Stimulated activated CD8-positive, alpha-beta memory T cell treated with anti-CD3 and anti-CD28 coated beads, Interleukin-12 subunit alpha, Interleukin-12 subunit beta, amount 100 ng/mL, for 1 hour (primary cell): Measurements from ENCODE around the gene MXRA8.
A peak's percentile ranks its signal among the peaks of the same experiment; 100 is the strongest.
"Not testable (repeated sequence)": the region's sequence is repeated elsewhere in the genome, so short reads cannot be mapped to it uniquely, and the experiment has no call there.

ENCODE experiments used
- DNase-seq: peaks from one replicate; pipeline ENCODE4 v3.0.0-alpha.2; 2020; ENCODE audit warnings: low read depth

The MXRA8 gene

GRCh38 chr1:1320666-1321448, 37.5 kb downstream of the MXRA8 start:
- no peak for DNase-seq

DNA sequence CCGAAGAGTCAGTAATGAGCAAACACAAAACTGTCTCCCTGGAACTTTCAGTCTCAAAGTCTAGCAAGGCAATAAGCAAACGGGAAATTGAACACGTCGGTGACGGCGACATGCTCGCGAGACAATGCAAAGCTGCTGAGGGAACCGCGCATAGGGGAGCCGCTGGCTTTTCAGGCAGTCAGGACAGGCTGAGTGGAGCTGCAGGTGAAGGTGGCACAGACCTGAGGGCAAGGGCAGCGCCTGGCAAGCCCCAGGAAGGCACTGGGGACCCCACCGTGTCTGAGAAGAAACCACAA, 38.8 kb downstream of the MXRA8 start:
- DNase-seq = no peak

- no peak for DNase-seq
These were observed 39.3 kb downstream of the MXRA8 start for GRCh38 chr1:1318777-1319645.

DNA sequence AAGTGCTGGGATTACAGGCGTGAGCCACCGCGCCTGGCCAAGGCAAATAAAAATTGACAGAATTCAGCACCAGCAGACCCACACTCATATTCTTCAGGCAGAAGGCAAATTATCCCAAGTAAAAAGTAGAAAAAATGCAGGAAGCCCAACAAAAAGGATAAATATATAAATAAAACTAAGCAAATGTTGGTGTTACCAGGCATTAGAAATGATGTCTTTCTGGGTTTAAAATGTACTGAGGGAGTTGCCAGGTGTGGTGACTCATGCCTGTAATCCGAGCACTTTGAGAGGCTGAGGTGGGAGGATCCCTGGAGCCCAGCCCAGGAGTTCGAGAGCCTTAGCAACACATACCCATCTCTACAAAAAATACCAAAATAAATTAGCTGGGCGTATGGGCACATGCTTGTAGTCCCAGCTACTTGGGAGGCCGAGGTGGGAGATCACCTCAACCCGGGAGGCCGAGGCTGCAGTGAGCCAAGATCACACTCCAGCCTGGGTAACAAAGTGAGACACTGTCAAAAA, 40.2 kb downstream of the MXRA8 start:
- DNase-seq = no peak

- no peak for DNase-seq
These were observed 40.9 kb downstream of the MXRA8 start for GRCh38 chr1:1317420-1317819.

GRCh38 chr1:1316199-1316598, 42.2 kb downstream of the MXRA8 start:
- DNase-seq = not testable (repeated sequence)

DNA sequence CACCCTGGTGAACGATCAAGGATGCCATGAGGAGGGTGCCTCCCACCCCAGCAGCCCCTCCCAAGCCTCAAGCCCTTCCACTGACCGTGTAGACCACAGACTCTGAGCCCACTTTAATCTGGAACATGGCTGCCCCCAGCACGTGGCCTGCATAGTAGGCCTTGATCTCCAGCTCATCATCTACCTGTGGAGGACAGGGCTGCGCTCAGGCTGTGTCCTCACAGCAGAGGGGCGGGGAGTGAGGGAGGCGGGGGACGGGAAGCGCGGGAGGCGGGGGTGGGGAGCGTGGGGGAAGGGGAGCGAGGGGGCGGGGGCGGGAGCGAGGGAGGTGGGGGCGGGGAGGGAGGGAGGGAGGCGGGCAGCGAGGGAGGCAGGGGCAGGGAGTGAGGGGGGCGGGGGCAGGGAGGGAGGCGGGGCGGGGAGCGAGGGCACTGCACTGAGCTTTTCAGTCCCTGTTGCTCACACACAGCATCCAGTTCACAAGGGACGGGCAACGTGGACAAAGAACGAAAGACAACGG, 42.9 kb downstream of the MXRA8 start:
- DNase-seq = no peak

DNA sequence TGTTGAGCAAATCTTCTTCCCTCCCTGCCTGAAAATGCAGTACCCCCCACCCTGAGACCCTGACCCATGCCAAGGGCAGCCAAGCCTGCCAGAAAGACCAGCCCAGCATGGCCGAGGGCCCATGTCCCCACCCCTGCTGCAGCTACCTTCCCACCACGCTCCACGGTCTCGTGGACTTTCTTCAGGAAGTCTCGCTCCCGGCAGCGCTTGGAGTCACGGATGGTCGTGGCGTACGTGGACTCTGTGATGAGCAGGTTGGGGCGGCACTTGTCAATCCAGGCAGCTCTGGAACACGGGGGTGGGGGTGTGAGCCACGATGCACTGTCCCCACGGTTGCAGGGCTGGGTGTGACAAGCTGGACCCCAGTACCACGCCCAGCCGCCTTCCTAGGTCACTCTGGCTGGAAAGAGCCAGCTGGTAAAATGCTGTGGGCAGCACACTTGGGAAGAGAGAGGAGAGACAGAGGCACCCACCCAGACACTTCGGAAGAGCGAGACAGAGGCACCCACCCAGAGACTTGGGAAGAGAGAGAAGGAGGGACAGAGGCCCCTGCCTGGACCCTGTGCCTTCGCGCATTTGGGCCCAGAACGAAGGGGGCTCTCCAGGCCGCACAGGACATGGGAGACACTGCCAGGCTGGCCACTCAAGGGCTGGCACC, 43.5 kb downstream of the MXRA8 start:
- no peak for DNase-seq

- no peak for DNase-seq
These were observed 44.1 kb downstream of the MXRA8 start for GRCh38 chr1:1314237-1314586.

DNA sequence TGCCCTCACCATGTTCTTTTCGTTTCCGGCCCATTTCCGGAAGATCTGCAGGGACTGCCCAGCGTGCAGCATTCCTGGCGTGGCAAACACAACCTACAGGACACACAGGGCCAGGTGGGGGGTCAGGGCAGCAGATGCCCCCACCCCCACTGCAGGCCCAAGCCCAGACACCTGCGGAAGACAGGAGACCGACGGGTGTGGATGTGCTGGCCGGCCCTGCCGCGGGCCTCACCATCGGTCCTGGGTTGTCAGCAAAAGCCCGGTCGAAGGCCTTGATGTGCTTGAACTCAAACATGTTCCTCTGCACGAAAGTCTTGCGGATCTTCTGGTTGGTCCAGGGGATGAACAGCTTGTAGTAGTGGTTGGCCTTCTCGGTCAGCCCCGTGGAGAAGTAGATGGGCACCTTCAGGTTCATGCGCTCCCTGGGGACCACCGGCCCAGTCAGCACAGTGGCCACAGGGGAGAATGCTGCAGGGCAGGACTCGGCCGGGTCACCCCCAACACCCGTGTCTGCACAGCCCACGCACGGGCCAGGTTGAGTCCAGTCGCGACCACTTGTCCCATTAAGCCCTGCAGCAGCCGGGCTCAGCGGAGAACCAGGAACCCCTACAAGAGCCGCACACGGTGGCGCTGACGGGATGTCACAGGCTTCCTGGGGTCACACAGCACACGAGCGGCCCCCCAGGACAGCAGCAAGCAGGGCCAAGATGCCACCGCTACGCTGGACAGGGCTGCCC, 44.7 kb downstream of the MXRA8 start:
- no peak for DNase-seq

GRCh38 chr1:1312450-1313314, 45.7 kb downstream of the MXRA8 start:
- no peak for DNase-seq

- DNase-seq = no peak
These were observed 46.9 kb downstream of the MXRA8 start for GRCh38 chr1:1311107-1312104.

DNA sequence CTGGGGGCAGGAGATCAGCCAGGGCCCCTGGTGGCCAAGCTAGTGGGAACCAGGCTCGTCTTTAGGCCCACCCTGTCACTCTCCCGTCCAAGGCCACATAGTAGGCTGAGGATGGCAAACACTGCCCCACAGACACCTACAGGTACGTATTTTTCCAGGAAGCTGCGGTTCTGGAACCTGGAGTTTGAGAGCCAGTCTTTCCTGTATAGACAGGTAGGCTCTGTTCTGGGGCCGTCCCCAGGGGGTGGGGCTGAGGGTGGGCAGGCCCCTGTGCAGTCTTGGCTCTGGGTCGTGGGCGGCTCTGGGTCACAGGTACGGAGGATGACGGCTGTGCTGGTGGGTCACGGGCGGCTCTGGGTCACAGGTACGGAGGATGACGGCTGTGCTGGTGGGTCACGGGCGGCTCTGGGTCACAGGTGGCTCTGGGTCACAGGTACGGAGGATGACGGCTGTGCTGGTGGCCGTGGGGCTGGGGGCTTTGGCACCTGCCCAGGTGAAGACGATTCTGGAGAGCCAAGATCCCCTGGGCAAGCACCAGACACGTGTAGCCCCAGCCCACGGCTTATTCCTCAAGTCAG, 47.8 kb downstream of the MXRA8 start:
- no peak for DNase-seq

- no peak for DNase-seq
These were observed 48.3 kb downstream of the MXRA8 start for GRCh38 chr1:1310109-1310385.

- DNase-seq = no peak
These were observed 48.9 kb downstream of the MXRA8 start for GRCh38 chr1:1309251-1310108.

DNA sequence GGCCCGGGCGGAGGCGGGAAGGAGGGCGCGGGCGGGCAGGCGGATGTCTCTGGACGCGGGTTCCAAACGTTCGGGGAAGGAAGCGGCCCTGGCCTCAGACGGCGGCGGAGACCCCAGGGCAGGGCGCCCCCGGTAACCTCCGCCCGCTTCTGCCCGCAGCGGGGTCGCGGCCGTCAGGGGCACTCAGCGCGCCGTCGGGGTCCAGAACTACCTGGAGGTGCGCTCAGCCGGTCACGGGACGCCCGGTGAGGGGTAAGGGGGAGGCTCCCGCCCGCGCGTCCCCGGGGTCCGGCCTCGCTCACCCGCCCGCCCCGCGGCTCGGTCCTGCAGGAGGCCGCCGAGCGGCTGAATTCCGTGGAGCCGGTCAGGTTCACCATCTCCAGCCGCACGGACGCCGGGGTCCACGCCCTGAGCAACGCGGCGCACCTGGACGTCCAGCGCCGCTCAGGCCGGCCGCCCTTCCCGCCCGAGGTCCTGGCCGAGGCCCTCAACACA, 49.6 kb downstream of the MXRA8 start:
- no peak for DNase-seq

- peak; percentile 73 for DNase-seq
These were observed 50.2 kb downstream of the MXRA8 start, which contains the start of the genes ACAP3 and PUSL1 for GRCh38 chr1:1307923-1308755. ACAP3 (minus strand) TSS chr1:1307930; CDS start chr1:1307815, 115 bp downstream. PUSL1 (plus strand) TSS chr1:1308597; CDS start chr1:1308644, 47 bp downstream.
